IMR-90 (cell line): ENCODE results near the gene TMC3.

Source experiments
- BHLHE40 ChIP-seq: fragments of 150-350 bp; IDR thresholded peaks from 2 replicates; pipeline ENCODE4 v1.6.1; 2016; ENCODE audit warnings: mild to moderate bottlenecking, low read depth, low read length
- CEBPB ChIP-seq: IDR thresholded peaks from 2 replicates; pipeline ENCODE4 v1.6.1; 2012; ENCODE audit warnings: low read depth, low read length, improper control_type of control experiment
- CHD1 ChIP-seq: IDR thresholded peaks from 2 replicates; pipeline ENCODE4 v1.6.1; 2012; ENCODE audit warnings: low read depth, low read length, improper control_type of control experiment
- FOS ChIP-seq: fragments of 150-350 bp; IDR thresholded peaks from 2 replicates; pipeline ENCODE4 v1.6.1; 2016; ENCODE audit warnings: low read depth, low read length
- MAFK ChIP-seq: IDR thresholded peaks from 2 replicates; pipeline ENCODE4 v1.6.1; 2012; ENCODE audit warnings: low read depth, low read length, improper control_type of control experiment
- NFE2L2 ChIP-seq: fragments of 150-350 bp; IDR thresholded peaks from 2 replicates; pipeline ENCODE4 v1.6.1; 2016; ENCODE audit warnings: low read depth, mild to moderate bottlenecking, low read length
- POLR2A ChIP-seq: IDR thresholded peaks from 2 replicates; pipeline ENCODE4 v1.6.1; 2012; ENCODE audit warnings: mild to moderate bottlenecking, low read depth, low read length
- RAD21 ChIP-seq: IDR thresholded peaks from 2 replicates; pipeline ENCODE4 v1.6.1; 2012; ENCODE audit warnings: low read length, improper control_type of control experiment
- RCOR1 ChIP-seq: IDR thresholded peaks from 2 replicates; pipeline ENCODE4 v1.6.1; 2012; ENCODE audit warnings: mild to moderate bottlenecking, low read length, improper control_type of control experiment; ENCODE audit not compliant: insufficient replicate concordance
- RFX5 ChIP-seq: IDR thresholded peaks from 2 replicates; pipeline ENCODE4 v1.8.0; 2012; ENCODE audit warnings: low read depth, mild to moderate bottlenecking, low read length, moderate library complexity
- SMC3 ChIP-seq: fragments of 150-350 bp; IDR thresholded peaks from 2 replicates; pipeline ENCODE4 v1.6.1; 2016; ENCODE audit warnings: low read depth, mild to moderate bottlenecking, antibody characterized with exemption, low read length, moderate library complexity
- USF2 ChIP-seq: fragments of 150-350 bp; IDR thresholded peaks from 2 replicates; pipeline ENCODE4 v1.6.1; 2017; ENCODE audit warnings: mild to moderate bottlenecking, antibody characterized with exemption, low read length, low read depth
- TF ChIP-seq, protein P1 (sequence below): conservative IDR thresholded peaks from 2 replicates; pipeline ENCODE4 v1.5.1; 2012; ENCODE audit warnings: mild to moderate bottlenecking, low read depth, low read length, improper control_type of control experiment
- TF ChIP-seq, protein P2 (sequence below): fragments of 150-350 bp; IDR thresholded peaks from 2 replicates; pipeline ENCODE4 v1.6.1; 2016; ENCODE audit warnings: low read depth, mild to moderate bottlenecking, low read length, moderate library complexity, borderline replicate concordance

DNA sequence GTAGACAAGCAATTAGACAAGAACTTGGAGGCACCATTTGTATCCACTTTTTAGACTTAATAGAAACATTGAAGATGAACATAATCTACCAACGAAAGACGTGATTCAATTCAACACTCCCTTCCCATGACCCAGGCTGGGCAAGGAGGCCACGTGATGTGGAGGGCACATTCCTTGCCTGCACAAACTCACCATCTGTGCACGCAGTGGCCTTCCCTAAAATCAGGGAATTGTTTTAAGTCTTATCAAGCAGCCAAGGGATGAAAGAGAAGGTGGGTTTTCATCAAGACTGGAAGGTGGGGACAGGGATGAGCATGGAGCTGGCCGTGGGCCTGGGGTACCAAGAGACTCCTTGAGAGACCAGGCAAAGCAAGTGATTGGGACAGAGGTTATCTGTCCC lies 63.5 kb downstream of the TMC3 start:
- TF ChIP-seq BHLHE40 (no peak), USF2 (no peak), RAD21 (no peak), POLR2A (no peak), CEBPB (no peak), SMC3 (no peak), NFE2L2 (no peak), MAFK (no peak), RFX5 (no peak), RCOR1 (no peak), FOS (no peak), CHD1 (no peak)
- TF ChIP-seq, protein P1, sequence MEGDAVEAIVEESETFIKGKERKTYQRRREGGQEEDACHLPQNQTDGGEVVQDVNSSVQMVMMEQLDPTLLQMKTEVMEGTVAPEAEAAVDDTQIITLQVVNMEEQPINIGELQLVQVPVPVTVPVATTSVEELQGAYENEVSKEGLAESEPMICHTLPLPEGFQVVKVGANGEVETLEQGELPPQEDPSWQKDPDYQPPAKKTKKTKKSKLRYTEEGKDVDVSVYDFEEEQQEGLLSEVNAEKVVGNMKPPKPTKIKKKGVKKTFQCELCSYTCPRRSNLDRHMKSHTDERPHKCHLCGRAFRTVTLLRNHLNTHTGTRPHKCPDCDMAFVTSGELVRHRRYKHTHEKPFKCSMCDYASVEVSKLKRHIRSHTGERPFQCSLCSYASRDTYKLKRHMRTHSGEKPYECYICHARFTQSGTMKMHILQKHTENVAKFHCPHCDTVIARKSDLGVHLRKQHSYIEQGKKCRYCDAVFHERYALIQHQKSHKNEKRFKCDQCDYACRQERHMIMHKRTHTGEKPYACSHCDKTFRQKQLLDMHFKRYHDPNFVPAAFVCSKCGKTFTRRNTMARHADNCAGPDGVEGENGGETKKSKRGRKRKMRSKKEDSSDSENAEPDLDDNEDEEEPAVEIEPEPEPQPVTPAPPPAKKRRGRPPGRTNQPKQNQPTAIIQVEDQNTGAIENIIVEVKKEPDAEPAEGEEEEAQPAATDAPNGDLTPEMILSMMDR: no peak
- TF ChIP-seq, protein P2, sequence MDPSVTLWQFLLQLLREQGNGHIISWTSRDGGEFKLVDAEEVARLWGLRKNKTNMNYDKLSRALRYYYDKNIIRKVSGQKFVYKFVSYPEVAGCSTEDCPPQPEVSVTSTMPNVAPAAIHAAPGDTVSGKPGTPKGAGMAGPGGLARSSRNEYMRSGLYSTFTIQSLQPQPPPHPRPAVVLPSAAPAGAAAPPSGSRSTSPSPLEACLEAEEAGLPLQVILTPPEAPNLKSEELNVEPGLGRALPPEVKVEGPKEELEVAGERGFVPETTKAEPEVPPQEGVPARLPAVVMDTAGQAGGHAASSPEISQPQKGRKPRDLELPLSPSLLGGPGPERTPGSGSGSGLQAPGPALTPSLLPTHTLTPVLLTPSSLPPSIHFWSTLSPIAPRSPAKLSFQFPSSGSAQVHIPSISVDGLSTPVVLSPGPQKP: no peak
